ENCODE data around the gene SLC10A2. TPM values are rescaled to one million over a fixed set of nuclear protein-coding genes. Genes with fewer than 3 reads are reported as not detected.
"Not testable (repeated sequence)": the region's sequence is repeated elsewhere in the genome, so short reads cannot be mapped to it uniquely, and the experiment has no call there.

SLC10A2 gene
- total and polyA plus RNA-seq, 4 donors = 0.13 TPM; not detected in 3

GRCh38 chr13:103098535-103098934, 32.3 kb upstream of the SLC10A2 start:
- Histone ChIP-seq H3K27me3 (ENCODE audit: control insufficient read depth in 1 of 2, insufficient read depth in 2 of 2, low read length in 1 of 2) (no peaks in the 10 kb centered on the region), H3K9me3 (ENCODE audit: control insufficient read depth, low read length) (peaks cover 3% of the 10 kb centered on the region), H3K4me3 (ENCODE audit: low read length in 2 of 2) (no peak overlapping the region), H3K36me3 (ENCODE audit: control insufficient read depth in 1 of 2, insufficient read depth in 2 of 2, low read length in 1 of 2) (no peaks in the 10 kb centered on the region), H3K27ac (ENCODE audit: low read depth in 1 of 2, low read length in 2 of 2) (no peak overlapping the region), H3K4me1 (ENCODE audit: control insufficient read depth in 1 of 2, insufficient read depth in 2 of 2, low read length in 2 of 2) (no peaks in the 10 kb centered on the region)
- ATAC-seq (ENCODE audit: low FRiP score) (no peak), DNase-seq (no peak)
- intact Hi-C loops (cut with DNase I) = no loop called here
- WGBS, 2 donors = 54 to 67% methylated on average over 3 of the region's 3 CpGs

GRCh38 chr13:103097366-103097928, 31.2 kb upstream of the SLC10A2 start:
- Histone ChIP-seq H3K27ac (ENCODE audit: low read depth in 1 of 2, low read length in 2 of 2) (no peak overlapping the region), H3K4me1 (ENCODE audit: control insufficient read depth in 1 of 2, insufficient read depth in 2 of 2, low read length in 2 of 2) (no peaks in the 10 kb centered on the region), H3K36me3 (ENCODE audit: control insufficient read depth in 1 of 2, insufficient read depth in 2 of 2, low read length in 1 of 2) (no peaks in the 10 kb centered on the region), H3K27me3 (ENCODE audit: control insufficient read depth in 1 of 2, insufficient read depth in 2 of 2, low read length in 1 of 2) (no peaks in the 10 kb centered on the region), H3K9me3 (ENCODE audit: control insufficient read depth, low read length) (peaks cover 5% of the 10 kb centered on the region), H3K4me3 (ENCODE audit: low read length in 2 of 2) (no peak overlapping the region)
- ATAC-seq (ENCODE audit: low FRiP score) (no peak), DNase-seq (no peak)
- 67 to 71% methylated on average over 7 of the region's 7 CpGs for WGBS, 2 donors
- intact Hi-C loops (cut with DNase I) = no loop called here

- H3K4me3 ChIP-seq (ENCODE audit: low read length in 2 of 2); DNase-seq; H3K27me3 ChIP-seq (ENCODE audit: control insufficient read depth in 1 of 2, insufficient read depth in 2 of 2, low read length in 1 of 2); H3K4me1 ChIP-seq (ENCODE audit: control insufficient read depth in 1 of 2, insufficient read depth in 2 of 2, low read length in 2 of 2); ATAC-seq (ENCODE audit: low FRiP score); H3K36me3 ChIP-seq (ENCODE audit: control insufficient read depth in 1 of 2, insufficient read depth in 2 of 2, low read length in 1 of 2); H3K9me3 ChIP-seq (ENCODE audit: control insufficient read depth, low read length); intact Hi-C loops (cut with DNase I); H3K27ac ChIP-seq (ENCODE audit: low read depth in 1 of 2, low read length in 2 of 2): not testable (repeated sequence)
- 95 to 98% methylated on average over 1 of the region's 1 CpG for WGBS, 2 donors
Measured at GRCh38 chr13:103093649-103094048, 27.4 kb upstream of the SLC10A2 start.

DNA sequence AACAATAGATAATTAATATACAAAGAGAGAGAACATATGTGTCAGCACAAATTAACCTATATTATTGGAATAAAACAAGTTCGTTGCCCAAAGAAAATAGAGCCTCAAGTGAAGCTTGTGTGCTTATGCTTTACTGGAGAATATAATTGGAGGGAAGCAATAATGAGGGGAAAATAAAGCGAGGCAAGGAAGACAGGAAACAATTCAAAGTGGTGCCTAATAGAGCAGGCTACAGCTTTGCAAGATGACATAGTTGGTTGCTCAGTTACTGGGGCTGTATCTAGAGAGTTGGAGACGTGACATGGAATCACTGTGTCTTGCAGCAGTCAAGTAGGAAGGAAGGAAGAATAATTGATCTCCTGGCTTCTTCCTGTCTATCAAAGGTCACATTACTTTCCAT, 21.1 kb upstream of the SLC10A2 start:
- H3K9me3 ChIP-seq (ENCODE audit: control insufficient read depth, low read length) = no peaks in the 10 kb centered on the region
- no peaks in the 10 kb centered on the region for H3K36me3 ChIP-seq (ENCODE audit: control insufficient read depth in 1 of 2, insufficient read depth in 2 of 2, low read length in 1 of 2)
- WGBS, 2 donors = 81 to 82% methylated on average over 3 of the region's 3 CpGs
- H3K4me1 ChIP-seq (ENCODE audit: control insufficient read depth in 1 of 2, insufficient read depth in 2 of 2, low read length in 2 of 2) = no peaks in the 10 kb centered on the region
- no peaks in the 10 kb centered on the region for H3K27me3 ChIP-seq (ENCODE audit: control insufficient read depth in 1 of 2, insufficient read depth in 2 of 2, low read length in 1 of 2)
- ATAC-seq (ENCODE audit: low FRiP score) = no peak
- DNase-seq = no peak
- intact Hi-C loops (cut with DNase I) = no loop called here
- no peak overlapping the region for H3K27ac ChIP-seq (ENCODE audit: low read depth in 1 of 2, low read length in 2 of 2)
- H3K4me3 ChIP-seq (ENCODE audit: low read length in 2 of 2) = no peak overlapping the region

DNA sequence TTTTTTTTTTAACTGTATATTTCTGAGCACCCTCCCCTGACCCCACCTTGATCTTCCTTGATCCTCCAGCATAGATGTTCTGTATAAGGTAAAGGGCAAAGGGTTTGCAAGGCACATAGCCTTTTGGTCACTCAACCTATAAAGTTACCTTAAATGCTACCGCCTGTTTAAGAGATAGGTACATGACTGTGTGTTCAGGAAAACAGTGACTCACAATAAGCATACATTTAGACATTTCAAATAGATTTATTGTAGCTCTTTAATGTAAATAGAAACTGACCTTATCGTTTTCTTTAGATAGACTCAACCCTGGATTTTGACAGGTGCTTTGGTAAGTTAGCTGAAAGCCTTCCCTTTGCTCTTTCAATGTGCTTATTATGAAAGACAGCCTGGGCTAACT, 15.2 kb upstream of the SLC10A2 start:
- Histone ChIP-seq H3K36me3 (ENCODE audit: control insufficient read depth in 1 of 2, insufficient read depth in 2 of 2, low read length in 1 of 2) (no peaks in the 10 kb centered on the region), H3K4me1 (ENCODE audit: control insufficient read depth in 1 of 2, insufficient read depth in 2 of 2, low read length in 2 of 2) (no peaks in the 10 kb centered on the region), H3K27me3 (ENCODE audit: control insufficient read depth in 1 of 2, insufficient read depth in 2 of 2, low read length in 1 of 2) (no peaks in the 10 kb centered on the region), H3K27ac (ENCODE audit: low read depth in 1 of 2, low read length in 2 of 2) (no peak overlapping the region), H3K9me3 (ENCODE audit: control insufficient read depth, low read length) (no peaks in the 10 kb centered on the region), H3K4me3 (ENCODE audit: low read length in 2 of 2) (no peak overlapping the region)
- ATAC-seq (ENCODE audit: low FRiP score) (no peak), DNase-seq (no peak)
- intact Hi-C loops (cut with DNase I) = no loop called here
- 48 to 54% methylated on average over 2 of the region's 2 CpGs for WGBS, 2 donors

- H3K27ac ChIP-seq (ENCODE audit: low read depth in 1 of 2, low read length in 2 of 2) = no peak overlapping the region
- ATAC-seq (ENCODE audit: low FRiP score) = no peak
Measured at GRCh38 chr13:103078158-103078557, 11.9 kb upstream of the SLC10A2 start.

GRCh38 chr13:103068836-103069235, 2.6 kb upstream of the SLC10A2 start:
- no peak overlapping the region for H3K4me3 ChIP-seq (ENCODE audit: low read length in 2 of 2)
- 97 to 98% methylated on average over 1 of the region's 1 CpG for WGBS, 2 donors
- no peaks in the 10 kb centered on the region for H3K4me1 ChIP-seq (ENCODE audit: control insufficient read depth in 1 of 2, insufficient read depth in 2 of 2, low read length in 2 of 2)
- H3K27ac ChIP-seq (ENCODE audit: low read depth in 1 of 2, low read length in 2 of 2) = no peak overlapping the region
- H3K9me3 ChIP-seq (ENCODE audit: control insufficient read depth, low read length) = no peaks in the 10 kb centered on the region
- DNase-seq (no peak), ATAC-seq (ENCODE audit: low FRiP score) (no peak)
- intact Hi-C loops (cut with DNase I) = no loop called here
- no peaks in the 10 kb centered on the region for H3K36me3 ChIP-seq (ENCODE audit: control insufficient read depth in 1 of 2, insufficient read depth in 2 of 2, low read length in 1 of 2)
- no peaks in the 10 kb centered on the region for H3K27me3 ChIP-seq (ENCODE audit: control insufficient read depth in 1 of 2, insufficient read depth in 2 of 2, low read length in 1 of 2)

More at GRCh38 chr13:103078158-103078557, 11.9 kb upstream of the SLC10A2 start:
- Histone ChIP-seq H3K27me3 (ENCODE audit: control insufficient read depth in 1 of 2, insufficient read depth in 2 of 2, low read length in 1 of 2) (no peaks in the 10 kb centered on the region), H3K4me1 (ENCODE audit: control insufficient read depth in 1 of 2, insufficient read depth in 2 of 2, low read length in 2 of 2) (no peaks in the 10 kb centered on the region), H3K4me3 (ENCODE audit: low read length in 2 of 2) (no peak overlapping the region), H3K9me3 (ENCODE audit: control insufficient read depth, low read length) (no peaks in the 10 kb centered on the region), H3K36me3 (ENCODE audit: control insufficient read depth in 1 of 2, insufficient read depth in 2 of 2, low read length in 1 of 2) (no peaks in the 10 kb centered on the region)
- WGBS, 2 donors = 82 to 84% methylated on average over 5 of the region's 5 CpGs
- intact Hi-C loops (cut with DNase I) = no loop called here
- DNase-seq = no peak

GRCh38 chr13:103067751-103068555, 1.7 kb upstream of the SLC10A2 start:
- 81 to 84% methylated on average over 7 of the region's 7 CpGs for WGBS, 2 donors
- intact Hi-C loops (cut with DNase I) = no loop called here
- Histone ChIP-seq H3K9me3 (ENCODE audit: control insufficient read depth, low read length) (no peaks in the 10 kb centered on the region), H3K4me1 (ENCODE audit: control insufficient read depth in 1 of 2, insufficient read depth in 2 of 2, low read length in 2 of 2) (no peaks in the 10 kb centered on the region), H3K27me3 (ENCODE audit: control insufficient read depth in 1 of 2, insufficient read depth in 2 of 2, low read length in 1 of 2) (no peaks in the 10 kb centered on the region), H3K4me3 (ENCODE audit: low read length in 2 of 2) (no peak overlapping the region), H3K36me3 (ENCODE audit: control insufficient read depth in 1 of 2, insufficient read depth in 2 of 2, low read length in 1 of 2) (no peaks in the 10 kb centered on the region), H3K27ac (ENCODE audit: low read depth in 1 of 2, low read length in 2 of 2) (no peak overlapping the region)
- no peak for ATAC-seq (ENCODE audit: low FRiP score)
- DNase-seq = no peak

DNA sequence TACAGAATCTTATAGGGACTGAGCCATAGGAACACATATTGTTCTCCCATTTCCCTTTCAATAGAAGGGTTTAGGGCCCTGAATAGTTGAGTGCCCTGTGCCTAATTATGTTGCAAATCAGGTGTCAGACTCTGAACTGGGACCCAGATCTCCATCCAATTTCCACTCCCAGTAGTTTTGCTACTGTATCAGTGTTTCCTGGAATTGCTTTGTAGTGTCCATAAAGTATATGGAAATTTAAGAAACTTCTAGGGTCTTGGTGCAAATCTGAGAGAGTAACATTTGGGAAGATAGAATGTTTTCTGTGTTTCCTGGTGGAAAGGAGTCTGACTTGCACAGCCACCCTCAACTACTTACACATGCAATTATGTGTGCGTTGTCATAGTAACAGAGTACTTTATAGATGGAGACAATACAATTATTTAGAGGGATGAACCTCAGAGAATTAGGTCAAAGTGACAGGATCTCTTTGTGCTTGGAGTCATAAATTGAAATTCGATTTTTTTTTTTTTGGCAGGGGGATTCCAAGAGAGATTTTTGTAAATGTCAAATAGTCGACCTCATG, 646 bp upstream of the SLC10A2 start:
- H3K27me3 ChIP-seq (ENCODE audit: control insufficient read depth in 1 of 2, insufficient read depth in 2 of 2, low read length in 1 of 2) = no peaks in the 10 kb centered on the region
- intact Hi-C loops (cut with DNase I) = no loop called here
- no peak for DNase-seq
- no peak for ATAC-seq (ENCODE audit: low FRiP score)
- 68% methylated on average over 3 of the region's 3 CpGs for WGBS, 2 donors
- H3K36me3 ChIP-seq (ENCODE audit: control insufficient read depth in 1 of 2, insufficient read depth in 2 of 2, low read length in 1 of 2) = no peaks in the 10 kb centered on the region
- no peak overlapping the region for H3K27ac ChIP-seq (ENCODE audit: low read depth in 1 of 2, low read length in 2 of 2)
- H3K9me3 ChIP-seq (ENCODE audit: control insufficient read depth, low read length) = no peaks in the 10 kb centered on the region
- H3K4me3 ChIP-seq (ENCODE audit: low read length in 2 of 2) = no peak overlapping the region
- no peaks in the 10 kb centered on the region for H3K4me1 ChIP-seq (ENCODE audit: control insufficient read depth in 1 of 2, insufficient read depth in 2 of 2, low read length in 2 of 2)

All from aorta (tissue), 5 donors.